PFSK-1 (cell line): ENCODE data around the gene ETNK1.

ENCODE experiments used
- FOXP2 ChIP-seq: optimal IDR thresholded peaks from 2 replicates; pipeline ENCODE3; 2011; ENCODE audit warnings: borderline replicate concordance, control low read depth, inconsistent platforms; ENCODE audit not compliant: insufficient read depth; ENCODE audit errors: extremely low read length, extremely low read depth
- POLR2AphosphoS5 ChIP-seq: IDR thresholded peaks from 2 replicates; pipeline ENCODE4 v1.6.1; 2012; ENCODE audit warnings: low read depth, mild to moderate bottlenecking, control low read depth, low read length, moderate library complexity
- TAF1 ChIP-seq: IDR thresholded peaks from 2 replicates; pipeline ENCODE4 v1.6.1; 2012; ENCODE audit warnings: low read length, control low read depth, borderline replicate concordance; ENCODE audit not compliant: insufficient read depth

GRCh38 chr12:22628228-22628627, 3.3 kb downstream of the ETNK1 start:
- TF ChIP-seq FOXP2 (no peak), TAF1 (no peak), POLR2AphosphoS5 (no peak)
